NCI-H524 treated with DMSO at 0.1 percent for 48 hours (cell line): ENCODE measurements around the gene SUN5.

Experiments
- DNase-seq: peaks from one replicate; lab custom pipeline; 2025; lab: John Stamatoyannopoulos, UW

SUN5 gene

GRCh38 chr20:33014336-33015113 lies 10.3 kb upstream of the SUN5 start:
- no peak for DNase-seq

- DNase-seq: no peak
These were observed 9.6 kb upstream of the SUN5 start for GRCh38 chr20:33013701-33014326.

DNA sequence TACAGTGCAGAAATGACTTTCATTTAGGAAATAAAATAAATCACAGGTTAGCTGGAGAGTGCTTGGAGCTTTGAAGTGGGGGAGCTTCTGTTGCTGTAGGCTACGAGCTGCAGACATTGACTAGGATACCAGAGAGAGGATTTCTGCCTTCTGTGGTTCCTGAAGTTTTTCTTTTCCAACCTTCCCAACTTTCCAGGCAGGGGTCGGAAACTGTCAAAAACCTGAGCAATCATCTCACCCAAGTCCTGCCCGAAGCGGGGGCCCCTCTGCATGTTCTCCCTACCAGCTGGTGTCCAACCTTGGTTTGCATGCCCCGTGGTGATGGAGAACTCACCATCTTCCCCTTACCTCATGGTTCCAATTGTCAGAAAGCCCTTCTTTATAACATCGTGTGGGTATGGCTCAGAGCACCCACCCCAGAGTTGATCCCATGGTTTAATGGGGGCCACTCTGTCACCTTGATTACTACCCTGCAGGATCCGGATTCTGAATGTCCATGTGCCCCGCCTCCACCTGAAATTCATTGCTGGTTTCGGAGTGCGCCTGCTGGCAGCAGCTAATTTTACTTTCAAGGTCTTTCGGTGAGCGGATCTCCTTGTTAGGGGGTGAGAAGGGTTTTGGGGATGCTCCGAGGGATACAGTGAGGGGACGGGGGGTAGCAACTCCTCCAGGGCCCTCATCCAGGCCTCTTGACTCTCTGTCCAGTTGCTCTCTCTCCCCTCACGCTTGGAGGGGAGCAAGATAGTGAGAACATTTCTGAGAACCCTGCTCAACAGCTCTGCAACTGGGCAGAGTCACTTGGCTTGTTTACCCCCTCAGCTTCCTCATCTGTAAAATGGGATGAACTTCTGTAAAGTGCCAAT lies 8.3 kb upstream of the SUN5 start:
- no peak for DNase-seq

DNA sequence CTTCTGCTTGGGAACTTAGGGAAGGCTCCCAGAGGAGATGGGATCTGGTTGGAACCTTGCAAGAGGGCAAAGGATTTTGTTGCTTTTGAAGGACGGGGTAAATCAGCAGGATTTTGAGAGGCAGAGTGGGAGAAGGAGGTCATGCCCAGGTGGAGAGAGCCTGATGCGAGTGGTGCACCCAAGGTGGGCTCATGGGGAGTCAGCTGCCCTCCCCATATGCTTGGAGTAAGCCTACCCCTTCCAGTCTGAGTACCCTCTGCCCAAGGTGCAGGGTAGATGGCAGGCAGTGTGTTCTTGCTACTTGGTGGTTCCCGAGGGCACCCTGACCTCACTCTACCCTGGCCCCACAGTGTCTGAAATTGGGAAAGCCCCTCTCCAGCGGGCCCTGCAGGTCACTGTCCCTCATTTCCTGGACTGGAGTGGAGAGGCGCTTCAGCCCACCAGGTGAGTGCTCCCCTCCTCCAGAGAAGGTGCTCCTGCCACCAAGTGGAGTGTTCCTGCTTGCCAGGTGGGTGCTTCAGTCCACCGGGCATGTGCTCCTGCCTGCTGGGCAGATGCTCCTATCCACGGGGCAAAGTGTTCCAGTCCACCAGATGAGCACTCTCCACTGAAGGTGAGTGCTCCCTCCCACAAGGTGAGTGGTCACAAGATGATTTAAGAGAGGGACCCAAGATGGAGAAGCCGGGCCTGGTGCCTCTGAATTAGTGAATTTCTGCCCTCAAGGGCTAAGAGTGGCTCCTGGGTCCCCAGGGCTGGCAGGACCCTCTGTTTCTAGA lies 6.6 kb upstream of the SUN5 start:
- no peak for DNase-seq

- DNase-seq: no peak
These were observed 5.9 kb upstream of the SUN5 start for GRCh38 chr20:33010133-33010504.

DNA sequence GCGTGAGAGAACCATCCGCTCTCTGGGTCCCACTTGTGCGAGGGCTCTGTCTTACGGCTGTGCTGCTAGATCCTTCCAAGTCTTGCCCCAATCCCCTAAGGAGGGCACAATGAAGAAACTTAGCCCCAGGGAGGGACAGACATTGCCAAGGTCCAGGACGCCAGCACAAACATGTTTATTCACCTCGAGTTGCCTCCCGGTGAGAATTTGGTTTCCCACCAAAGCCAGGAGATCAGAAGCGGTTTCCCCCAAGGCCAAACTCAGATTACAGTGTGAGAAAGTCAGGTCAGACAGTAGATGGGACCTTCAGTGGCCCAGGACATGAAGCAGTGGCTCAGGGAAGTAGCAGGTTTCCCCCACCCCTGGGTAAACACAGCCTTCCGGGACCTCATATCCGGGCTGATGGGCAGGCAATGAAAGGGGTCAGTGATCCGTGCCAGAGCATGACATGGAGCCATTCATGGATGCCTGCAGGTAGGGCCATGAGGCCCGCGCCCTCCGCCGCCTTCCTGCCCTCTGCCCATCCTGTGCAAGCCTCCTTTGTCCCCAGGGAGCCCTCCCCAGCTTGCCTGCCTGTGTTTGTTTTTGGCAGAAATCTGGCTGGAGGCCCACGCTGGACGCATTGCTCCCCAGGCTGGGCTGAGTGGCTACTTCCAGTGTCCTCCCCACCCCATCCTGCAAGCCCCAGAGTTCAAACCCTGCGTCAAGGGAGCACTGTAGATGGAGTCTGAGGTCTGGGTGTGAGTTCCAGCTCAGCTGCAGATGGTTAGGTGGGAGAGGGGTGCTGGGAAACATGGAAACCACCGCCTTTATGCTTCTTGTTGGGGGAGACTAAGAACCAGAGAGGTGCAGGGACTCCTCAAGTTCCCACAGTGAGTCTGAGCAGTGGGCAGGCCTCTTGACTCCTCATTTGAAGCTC lies 5.2 kb upstream of the SUN5 start:
- DNase-seq: no peak

- DNase-seq: no peak
These were observed 4.3 kb upstream of the SUN5 start for GRCh38 chr20:33008336-33009213.

- no peak for DNase-seq
These were observed 3.4 kb upstream of the SUN5 start, which contains the start of gene BPIFB2 for GRCh38 chr20:33007376-33008335. Gene BPIFB2, plus strand, starts transcription at chr20:33007704. Its CDS starts 871 bp downstream, at chr20:33008575.

- no peak for DNase-seq
These were observed 2.6 kb upstream of the SUN5 start for GRCh38 chr20:33006776-33007375.

DNA sequence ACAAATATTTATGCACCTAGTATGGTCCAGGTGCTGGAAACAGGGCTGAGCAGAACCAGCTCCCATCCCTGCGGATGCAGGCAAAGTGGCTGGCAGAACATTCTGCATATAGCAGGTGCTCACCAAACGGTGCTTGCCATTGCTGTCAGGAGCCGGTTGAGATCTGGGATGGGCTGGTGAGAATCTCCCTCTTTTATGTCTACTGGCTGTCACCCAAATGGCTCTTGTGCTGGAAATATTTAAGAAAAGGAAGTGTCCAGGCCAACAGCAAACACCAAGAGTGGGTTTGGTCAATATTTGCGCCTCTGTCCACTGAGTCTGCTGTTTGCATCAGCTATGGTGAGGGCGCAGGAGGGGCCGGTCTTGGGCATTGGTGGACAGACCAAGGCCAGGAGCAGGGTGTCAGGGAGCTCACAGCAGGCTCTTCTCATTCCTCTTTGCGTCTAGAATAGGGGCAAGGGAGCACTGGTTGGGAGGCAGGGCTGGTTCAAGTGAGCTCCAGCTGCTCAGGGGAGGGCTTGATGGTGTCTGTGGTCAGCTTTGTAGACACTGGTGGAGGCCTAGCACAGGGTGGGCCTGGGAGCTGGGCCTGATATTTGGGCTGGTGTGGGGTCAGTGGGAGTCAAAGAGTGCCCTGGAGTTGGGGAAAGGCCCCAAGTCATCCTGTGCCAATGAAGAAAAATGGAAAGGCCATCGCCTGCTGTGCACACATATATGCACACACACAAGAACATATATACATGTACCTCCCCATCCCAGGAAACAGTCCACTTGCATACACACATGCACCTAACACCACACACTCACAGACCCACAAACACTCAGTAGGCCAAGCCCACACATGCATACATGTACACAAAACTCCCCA lies 1.9 kb upstream of the SUN5 start:
- DNase-seq: no peak

DNA sequence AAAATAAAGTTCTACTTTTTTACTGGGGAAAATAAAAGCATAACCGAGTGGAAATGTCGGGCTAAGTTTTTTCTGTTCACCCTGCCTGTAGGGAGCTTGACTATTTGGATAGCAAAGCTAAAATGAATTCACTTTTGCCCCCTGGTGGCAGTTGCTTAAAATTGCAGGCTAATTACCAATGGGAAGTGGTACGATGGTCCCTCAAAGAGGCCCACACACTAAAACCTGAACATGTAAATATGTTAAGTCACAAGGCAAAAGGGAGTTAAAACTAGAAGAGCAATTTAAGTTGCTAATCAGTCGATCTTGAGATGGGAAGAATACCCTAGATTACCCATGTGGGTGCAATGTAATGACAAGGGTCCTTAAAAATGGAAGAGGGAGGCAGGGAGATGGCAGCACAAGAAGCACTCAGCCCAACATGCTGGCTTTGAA lies 916 bp upstream of the SUN5 start:
- DNase-seq: no peak

- no peak for DNase-seq
These were observed 2.0 kb downstream of the SUN5 start for GRCh38 chr20:33002087-33002808.

- DNase-seq: no peak
These were observed 3.3 kb downstream of the SUN5 start for GRCh38 chr20:33000802-33001466.

GRCh38 chr20:32999603-33000250 lies 4.5 kb downstream of the SUN5 start:
- no peak for DNase-seq

- no peak for DNase-seq
These were observed 6.8 kb downstream of the SUN5 start for GRCh38 chr20:32997431-32997830.
